GM19438 (cell line): ENCODE measurements around the gene CRYGC.

Experiments
- ATAC-seq: cut with Tn5 transposase; IDR thresholded peaks from one replicate; pipeline ENCODE4 v1.9.1; 2021; ENCODE audit warnings: low read depth; ENCODE audit not compliant: unreplicated experiment

Gene CRYGC

GRCh38 chr2:208097801-208098200 is 31.8 kb downstream of the CRYGC start:
- ATAC-seq = no peak

- no peak for ATAC-seq
These were observed 32.3 kb downstream of the CRYGC start for GRCh38 chr2:208097313-208097712.

DNA sequence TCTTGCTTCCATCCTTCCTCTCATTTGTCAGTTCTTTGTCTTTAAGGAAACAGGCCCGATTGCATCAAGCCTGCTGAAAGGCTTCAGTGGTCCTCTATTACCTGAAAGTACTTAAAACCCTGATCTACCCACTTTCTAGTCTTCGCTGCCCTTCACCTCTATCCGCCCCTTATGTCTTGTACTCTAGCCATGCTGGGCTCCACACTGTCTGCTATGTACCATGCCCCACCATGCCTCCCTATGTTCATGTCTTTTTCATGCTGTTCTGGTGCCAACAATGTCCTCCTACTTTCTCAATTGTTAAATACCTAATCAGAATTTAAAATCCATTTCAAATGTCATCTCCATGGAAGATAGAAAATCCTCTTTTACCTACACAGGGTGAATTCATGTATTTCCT is 33.5 kb downstream of the CRYGC start:
- ATAC-seq = no peak

DNA sequence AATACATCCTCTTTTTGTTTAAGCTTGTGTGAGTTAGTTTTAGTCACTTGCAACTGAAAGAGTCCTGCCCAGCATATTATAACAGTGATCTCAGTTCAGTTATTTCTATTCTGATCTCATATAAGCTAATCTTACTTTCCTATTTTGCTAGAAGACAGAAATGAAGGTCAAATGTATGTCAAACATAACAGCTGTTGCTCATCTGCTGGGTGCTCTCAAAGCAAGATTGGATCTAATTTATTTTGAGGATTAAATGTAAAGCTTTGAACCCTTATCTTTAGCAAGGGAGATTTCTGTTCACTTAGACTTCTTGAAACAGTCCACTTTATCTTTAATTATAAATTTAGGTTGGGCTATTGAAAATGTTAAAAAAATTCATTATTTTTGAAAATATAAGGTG is 36.5 kb downstream of the CRYGC start:
- no peak for ATAC-seq

GRCh38 chr2:208092093-208092832 is 37.4 kb downstream of the CRYGC start:
- ATAC-seq = no peak

GRCh38 chr2:208090420-208090819 is 39.2 kb downstream of the CRYGC start:
- no peak for ATAC-seq

DNA sequence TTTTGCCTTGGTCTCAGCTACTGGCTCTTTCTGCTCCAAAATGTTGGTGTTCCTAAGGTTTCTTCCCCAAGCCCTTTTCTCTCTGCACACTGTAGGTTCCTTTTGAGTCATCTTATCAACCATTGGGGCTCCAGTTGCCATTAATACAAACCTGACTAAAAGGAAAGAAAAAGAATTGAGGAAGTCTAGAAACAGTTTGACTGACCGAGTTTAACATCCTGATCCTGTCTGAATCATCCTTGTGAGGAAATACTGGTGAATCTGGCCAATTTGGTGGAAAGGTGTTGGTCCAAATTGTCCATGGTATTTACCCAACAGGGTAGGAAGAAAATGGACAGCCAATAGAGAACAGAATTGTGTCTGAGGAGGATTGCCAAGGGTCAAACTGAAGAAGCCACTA is 43.6 kb downstream of the CRYGC start:
- no peak for ATAC-seq

DNA sequence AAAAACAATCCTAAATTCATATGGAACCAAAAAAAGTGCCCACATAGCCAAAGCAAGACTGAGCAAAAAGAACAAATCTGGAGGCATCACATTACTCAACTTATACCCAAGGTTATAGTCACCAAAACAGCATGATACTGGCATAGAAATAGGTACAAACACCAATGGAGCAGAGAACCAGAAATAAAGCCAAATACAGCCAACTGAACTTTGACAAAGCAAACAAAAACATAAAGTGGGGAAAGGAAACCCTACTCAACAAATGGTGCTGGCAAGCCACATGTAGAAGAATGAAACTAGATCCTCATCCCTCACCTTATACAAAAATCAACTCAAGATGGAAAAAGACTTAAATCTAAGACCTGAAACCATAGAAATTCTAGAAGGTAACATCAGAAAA is 45.8 kb downstream of the CRYGC start:
- no peak for ATAC-seq
